ENCODE results near the gene VAT1. TPM values are rescaled to one million over a fixed set of nuclear protein-coding genes. Genes with fewer than 3 reads are reported as not detected.
A peak's percentile ranks its signal among the peaks of the same experiment; 100 is the strongest.

The VAT1 gene
- total and polyA plus RNA-seq, 9 of the 15 experiments (the other 6 are each of a cell fraction or from before 2014, with no cell fraction given) = 29.4 to 153 (median 66.7) TPM

DNA sequence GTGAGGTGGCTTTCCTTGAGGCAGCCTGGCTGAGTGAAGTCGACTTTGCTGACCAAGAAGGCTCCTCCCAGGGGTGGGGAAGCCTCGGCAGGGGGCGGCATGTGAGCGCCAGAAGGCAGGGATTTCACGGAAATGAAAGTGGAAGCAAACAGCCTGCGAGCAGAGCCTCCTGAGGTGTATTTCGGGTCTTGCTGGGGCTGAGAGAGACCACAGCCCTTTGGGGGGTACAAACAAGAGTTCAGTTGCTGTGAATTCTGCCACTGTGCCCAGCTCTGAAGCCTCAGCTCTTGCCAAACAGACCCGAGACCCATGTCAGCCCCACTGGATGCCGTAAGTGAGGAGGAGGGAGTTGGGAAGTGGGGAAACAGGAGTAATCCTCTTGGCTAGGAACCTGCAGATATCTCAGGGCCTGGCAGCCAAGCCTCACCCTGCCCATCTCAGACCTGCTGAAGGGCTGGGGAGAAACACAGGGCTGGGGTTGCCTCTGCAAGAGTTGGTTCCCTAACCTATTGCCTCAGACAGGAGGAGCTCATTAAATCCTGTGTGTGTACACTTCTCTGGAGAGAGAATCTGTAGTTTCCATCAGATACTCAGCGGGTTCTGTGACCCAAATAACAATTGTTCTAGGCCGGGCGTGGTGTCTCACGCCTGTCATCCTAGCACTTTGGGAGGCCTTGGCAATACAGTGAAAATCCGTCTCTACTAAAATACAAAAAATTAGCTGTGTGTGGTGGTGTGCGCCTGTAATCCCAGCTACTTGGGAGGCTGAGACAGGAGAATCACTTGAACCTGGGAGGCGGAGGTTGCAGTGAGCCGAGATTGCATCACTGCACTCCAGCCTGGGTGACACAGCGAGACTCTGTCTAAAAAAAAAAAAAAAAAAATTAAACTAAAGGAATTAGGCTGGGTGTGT, 15.3 kb downstream of the VAT1 start, which contains the start of gene IFI35 (continued):
- TF ChIP-seq POLR3A (IDR thresholded peaks at IDR 0.05; ENCODE audit: borderline replicate concordance, extremely low read depth, insufficient read depth, insufficient read length) (no peak), ZFP30 (CRISPR knock-in tag; IDR thresholded peaks at IDR 0.05; ENCODE audit: borderline replicate concordance) (no peak), ZNF57 (CRISPR knock-in tag; IDR thresholded peaks at IDR 0.05) (no peak), ZKSCAN1 (IDR thresholded peaks at IDR 0.05; ENCODE audit: low read depth, low read length) (0 out of 2 replicates have a peak, but pooled peaks have one; percentile 27), SAFB2 (IDR thresholded peaks at IDR 0.05; ENCODE audit: borderline replicate concordance, low read depth, low read length, severe bottlenecking) (no peak), CEBPB (tag; IDR thresholded peaks at IDR 0.05) (peak; percentile 76), MYNN (IDR thresholded peaks at IDR 0.05) (no peak), MYNN (CRISPR knock-in tag; IDR thresholded peaks at IDR 0.05) (no peak), CAMTA2 (CRISPR knock-in tag; conservative IDR thresholded peaks at IDR 0.05) (no peak), ZNF324 (CRISPR knock-in tag; IDR thresholded peaks at IDR 0.05) (no peak), XRCC3 (IDR thresholded peaks at IDR 0.05) (no peak), ZNF134 (CRISPR knock-in tag; conservative IDR thresholded peaks at IDR 0.05) (no peak), KLF16 (IDR thresholded peaks at IDR 0.05) (peak; percentile 33; the same call in 1 of the 2 replicates), ZEB2 (IDR thresholded peaks at IDR 0.05) (no peak), BMI1 (IDR thresholded peaks at IDR 0.05; ENCODE audit: low read length) (no peak), SMARCE1 (IDR thresholded peaks at IDR 0.05) (no peak), TFAM (CRISPR knock-in tag; conservative IDR thresholded peaks at IDR 0.05) (no peak)
- TF ChIP-seq, protein P1, sequence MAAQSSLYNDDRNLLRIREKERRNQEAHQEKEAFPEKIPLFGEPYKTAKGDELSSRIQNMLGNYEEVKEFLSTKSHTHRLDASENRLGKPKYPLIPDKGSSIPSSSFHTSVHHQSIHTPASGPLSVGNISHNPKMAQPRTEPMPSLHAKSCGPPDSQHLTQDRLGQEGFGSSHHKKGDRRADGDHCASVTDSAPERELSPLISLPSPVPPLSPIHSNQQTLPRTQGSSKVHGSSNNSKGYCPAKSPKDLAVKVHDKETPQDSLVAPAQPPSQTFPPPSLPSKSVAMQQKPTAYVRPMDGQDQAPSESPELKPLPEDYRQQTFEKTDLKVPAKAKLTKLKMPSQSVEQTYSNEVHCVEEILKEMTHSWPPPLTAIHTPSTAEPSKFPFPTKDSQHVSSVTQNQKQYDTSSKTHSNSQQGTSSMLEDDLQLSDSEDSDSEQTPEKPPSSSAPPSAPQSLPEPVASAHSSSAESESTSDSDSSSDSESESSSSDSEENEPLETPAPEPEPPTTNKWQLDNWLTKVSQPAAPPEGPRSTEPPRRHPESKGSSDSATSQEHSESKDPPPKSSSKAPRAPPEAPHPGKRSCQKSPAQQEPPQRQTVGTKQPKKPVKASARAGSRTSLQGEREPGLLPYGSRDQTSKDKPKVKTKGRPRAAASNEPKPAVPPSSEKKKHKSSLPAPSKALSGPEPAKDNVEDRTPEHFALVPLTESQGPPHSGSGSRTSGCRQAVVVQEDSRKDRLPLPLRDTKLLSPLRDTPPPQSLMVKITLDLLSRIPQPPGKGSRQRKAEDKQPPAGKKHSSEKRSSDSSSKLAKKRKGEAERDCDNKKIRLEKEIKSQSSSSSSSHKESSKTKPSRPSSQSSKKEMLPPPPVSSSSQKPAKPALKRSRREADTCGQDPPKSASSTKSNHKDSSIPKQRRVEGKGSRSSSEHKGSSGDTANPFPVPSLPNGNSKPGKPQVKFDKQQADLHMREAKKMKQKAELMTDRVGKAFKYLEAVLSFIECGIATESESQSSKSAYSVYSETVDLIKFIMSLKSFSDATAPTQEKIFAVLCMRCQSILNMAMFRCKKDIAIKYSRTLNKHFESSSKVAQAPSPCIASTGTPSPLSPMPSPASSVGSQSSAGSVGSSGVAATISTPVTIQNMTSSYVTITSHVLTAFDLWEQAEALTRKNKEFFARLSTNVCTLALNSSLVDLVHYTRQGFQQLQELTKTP (IDR thresholded peaks at IDR 0.05; ENCODE audit: low read depth in 1 of 2, partially characterized antibody in 2 of 2) = no peak
- TF ChIP-seq, protein P2, sequence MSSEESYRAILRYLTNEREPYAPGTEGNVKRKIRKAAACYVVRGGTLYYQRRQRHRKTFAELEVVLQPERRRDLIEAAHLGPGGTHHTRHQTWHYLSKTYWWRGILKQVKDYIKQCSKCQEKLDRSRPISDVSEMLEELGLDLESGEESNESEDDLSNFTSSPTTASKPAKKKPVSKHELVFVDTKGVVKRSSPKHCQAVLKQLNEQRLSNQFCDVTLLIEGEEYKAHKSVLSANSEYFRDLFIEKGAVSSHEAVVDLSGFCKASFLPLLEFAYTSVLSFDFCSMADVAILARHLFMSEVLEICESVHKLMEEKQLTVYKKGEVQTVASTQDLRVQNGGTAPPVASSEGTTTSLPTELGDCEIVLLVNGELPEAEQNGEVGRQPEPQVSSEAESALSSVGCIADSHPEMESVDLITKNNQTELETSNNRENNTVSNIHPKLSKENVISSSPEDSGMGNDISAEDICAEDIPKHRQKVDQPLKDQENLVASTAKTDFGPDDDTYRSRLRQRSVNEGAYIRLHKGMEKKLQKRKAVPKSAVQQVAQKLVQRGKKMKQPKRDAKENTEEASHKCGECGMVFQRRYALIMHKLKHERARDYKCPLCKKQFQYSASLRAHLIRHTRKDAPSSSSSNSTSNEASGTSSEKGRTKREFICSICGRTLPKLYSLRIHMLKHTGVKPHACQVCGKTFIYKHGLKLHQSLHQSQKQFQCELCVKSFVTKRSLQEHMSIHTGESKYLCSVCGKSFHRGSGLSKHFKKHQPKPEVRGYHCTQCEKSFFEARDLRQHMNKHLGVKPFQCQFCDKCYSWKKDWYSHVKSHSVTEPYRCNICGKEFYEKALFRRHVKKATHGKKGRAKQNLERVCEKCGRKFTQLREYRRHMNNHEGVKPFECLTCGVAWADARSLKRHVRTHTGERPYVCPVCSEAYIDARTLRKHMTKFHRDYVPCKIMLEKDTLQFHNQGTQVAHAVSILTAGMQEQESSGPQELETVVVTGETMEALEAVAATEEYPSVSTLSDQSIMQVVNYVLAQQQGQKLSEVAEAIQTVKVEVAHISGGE (CRISPR knock-in tag; IDR thresholded peaks at IDR 0.05) = no peak
- TF ChIP-seq, protein P3, sequence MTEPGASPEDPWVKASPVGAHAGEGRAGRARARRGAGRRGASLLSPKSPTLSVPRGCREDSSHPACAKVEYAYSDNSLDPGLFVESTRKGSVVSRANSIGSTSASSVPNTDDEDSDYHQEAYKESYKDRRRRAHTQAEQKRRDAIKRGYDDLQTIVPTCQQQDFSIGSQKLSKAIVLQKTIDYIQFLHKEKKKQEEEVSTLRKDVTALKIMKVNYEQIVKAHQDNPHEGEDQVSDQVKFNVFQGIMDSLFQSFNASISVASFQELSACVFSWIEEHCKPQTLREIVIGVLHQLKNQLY (CRISPR knock-in tag; conservative IDR thresholded peaks at IDR 0.05) = no peak

Measured in K562 (cell line).